Measurements from ENCODE around the gene CTXND1. TPM values are rescaled to one million over a fixed set of nuclear protein-coding genes. Genes with fewer than 3 reads are reported as not detected.
"Not testable (repeated sequence)": the region's sequence is repeated elsewhere in the genome, so short reads cannot be mapped to it uniquely, and the experiment has no call there.

CTXND1 gene
- total RNA-seq, 2 experiments from 2014 or later, result not detected

DNA sequence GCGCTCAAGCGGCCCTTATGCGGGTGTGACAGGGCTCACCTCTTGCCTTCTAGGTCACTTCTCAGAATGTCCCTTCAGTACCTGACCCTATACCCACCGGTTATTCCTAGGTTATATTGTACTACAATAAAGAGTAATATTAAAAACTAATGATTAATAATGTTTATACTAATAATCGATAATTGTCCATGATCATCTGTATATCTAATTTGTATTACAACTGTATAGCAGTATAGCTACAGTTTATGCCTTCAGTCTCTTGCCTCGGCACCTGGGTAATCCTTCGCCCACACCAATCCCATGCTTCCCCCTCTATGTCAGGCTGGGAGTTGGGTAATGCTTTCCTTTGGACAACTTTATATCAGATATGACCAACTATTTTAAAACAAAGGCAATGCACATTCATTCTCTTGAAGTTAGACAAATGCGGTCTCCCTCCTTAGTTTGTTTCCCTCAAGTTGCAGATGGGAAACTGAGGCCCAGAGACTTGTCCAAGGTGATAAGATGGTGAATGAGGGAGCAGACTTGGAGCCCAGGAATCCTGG lies 95.8 kb downstream of the CTXND1 start:
- intact Hi-C loops (cut with micrococcal nuclease; ENCODE audit: unreplicated experiment), result loop anchor here (10.0 kb wide), 1 partner anchor 261 kb away; the partner anchor contains the start of gene MTHFS
- Histone ChIP-seq H2AFZ (ENCODE audit: low read length) (no peak overlapping the region), H3K27ac (ENCODE audit: low read depth, low read length, poor library complexity, severe bottlenecking) (no peak overlapping the region), H3K4me2 (ENCODE audit: low read length) (no peak overlapping the region), H4K20me1 (ENCODE audit: insufficient read depth, low read length) (no peaks in the 10 kb centered on the region), H3K9me3 (ENCODE audit: low read length) (no peaks in the 10 kb centered on the region), H3K36me3 (ENCODE audit: insufficient read depth, low read length) (no peaks in the 10 kb centered on the region), H3K4me1 (ENCODE audit: insufficient read depth, low read length, poor library complexity, severe bottlenecking) (peaks cover 34% of the 10 kb centered on the region), H3K9me2 (ENCODE audit: insufficient read depth, low read length) (no peaks in the 10 kb centered on the region), H3K79me2 (ENCODE audit: insufficient read depth, low read depth, low read length) (no peaks in the 10 kb centered on the region), H3K4me3 (ENCODE audit: low read depth, low read length, poor library complexity, severe bottlenecking) (no peak overlapping the region)
- ChIA-PET CTCF (ENCODE audit: unreplicated experiment) (no interaction called here), POLR2A (interaction anchor here (0.5 kb wide), 1 partner anchor 941 kb away, joined by 5 read pairs; no protein-coding TSS in a partner anchor)
- DNase-seq (ENCODE audit: low spot score), result no peak
- TF ChIP-seq EZH2phosphoT487 (IDR thresholded peaks at IDR 0.05; ENCODE audit: borderline replicate concordance, low read depth, low read length), result no peak
- TF ChIP-seq, protein P1, sequence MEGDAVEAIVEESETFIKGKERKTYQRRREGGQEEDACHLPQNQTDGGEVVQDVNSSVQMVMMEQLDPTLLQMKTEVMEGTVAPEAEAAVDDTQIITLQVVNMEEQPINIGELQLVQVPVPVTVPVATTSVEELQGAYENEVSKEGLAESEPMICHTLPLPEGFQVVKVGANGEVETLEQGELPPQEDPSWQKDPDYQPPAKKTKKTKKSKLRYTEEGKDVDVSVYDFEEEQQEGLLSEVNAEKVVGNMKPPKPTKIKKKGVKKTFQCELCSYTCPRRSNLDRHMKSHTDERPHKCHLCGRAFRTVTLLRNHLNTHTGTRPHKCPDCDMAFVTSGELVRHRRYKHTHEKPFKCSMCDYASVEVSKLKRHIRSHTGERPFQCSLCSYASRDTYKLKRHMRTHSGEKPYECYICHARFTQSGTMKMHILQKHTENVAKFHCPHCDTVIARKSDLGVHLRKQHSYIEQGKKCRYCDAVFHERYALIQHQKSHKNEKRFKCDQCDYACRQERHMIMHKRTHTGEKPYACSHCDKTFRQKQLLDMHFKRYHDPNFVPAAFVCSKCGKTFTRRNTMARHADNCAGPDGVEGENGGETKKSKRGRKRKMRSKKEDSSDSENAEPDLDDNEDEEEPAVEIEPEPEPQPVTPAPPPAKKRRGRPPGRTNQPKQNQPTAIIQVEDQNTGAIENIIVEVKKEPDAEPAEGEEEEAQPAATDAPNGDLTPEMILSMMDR (conservative IDR thresholded peaks at IDR 0.05; ENCODE audit: low read length), result no peak
- no TSS peak for BruUV-seq (replicated peaks)

DNA sequence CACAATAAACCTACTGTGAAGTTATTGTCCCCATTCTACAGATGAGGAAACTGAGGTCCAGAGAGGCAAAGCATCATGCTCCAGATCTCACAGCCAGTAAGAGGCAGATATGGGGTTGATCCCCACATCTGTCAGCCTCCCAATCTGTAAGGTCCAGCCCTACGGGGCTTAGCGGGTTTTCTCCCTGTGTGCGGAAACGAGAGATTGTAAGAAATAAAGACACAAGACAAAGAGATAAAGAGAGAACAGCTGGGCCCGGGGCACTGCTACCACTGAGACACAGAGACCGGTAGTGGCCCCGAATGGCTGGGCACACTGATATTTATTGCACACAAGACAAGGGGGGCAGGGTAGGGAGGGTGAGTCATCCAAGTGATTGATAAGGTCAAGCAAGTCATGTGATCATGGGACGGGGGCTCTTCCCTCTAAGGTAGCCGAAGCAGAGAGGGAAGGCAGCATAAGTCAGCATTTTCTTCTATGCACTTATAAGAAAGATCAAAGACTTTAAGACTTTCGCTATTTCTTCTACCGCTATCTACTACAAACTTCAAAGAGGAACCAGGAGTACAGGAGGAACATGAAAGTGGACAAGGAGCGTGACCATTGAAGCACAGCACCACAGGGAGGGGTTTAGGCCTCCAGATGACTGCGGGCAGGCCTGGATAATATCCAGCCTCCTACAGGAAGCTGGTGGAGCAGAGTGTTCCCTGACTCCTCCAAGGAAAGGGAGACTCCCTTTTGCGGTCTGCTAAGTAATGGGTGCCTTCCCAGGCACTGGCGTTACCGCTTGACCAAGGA lies 96.4 kb downstream of the CTXND1 start:
- H3K9me2 ChIP-seq (ENCODE audit: insufficient read depth, low read length); H2AFZ ChIP-seq (ENCODE audit: low read length); POLR2A ChIA-PET; H3K27ac ChIP-seq (ENCODE audit: low read depth, low read length, poor library complexity, severe bottlenecking); H4K20me1 ChIP-seq (ENCODE audit: insufficient read depth, low read length); H3K79me2 ChIP-seq (ENCODE audit: insufficient read depth, low read depth, low read length); H3K4me2 ChIP-seq (ENCODE audit: low read length); H3K4me3 ChIP-seq (ENCODE audit: low read depth, low read length, poor library complexity, severe bottlenecking); BruUV-seq (replicated peaks); CTCF ChIA-PET (ENCODE audit: unreplicated experiment); DNase-seq (ENCODE audit: low spot score); H3K9me3 ChIP-seq (ENCODE audit: low read length); H3K36me3 ChIP-seq (ENCODE audit: insufficient read depth, low read length): not testable (repeated sequence)
- H3K4me1 ChIP-seq (ENCODE audit: insufficient read depth, low read length, poor library complexity, severe bottlenecking), result peaks cover 28% of the 10 kb centered on the region
- intact Hi-C loops (cut with micrococcal nuclease; ENCODE audit: unreplicated experiment), result loop anchor here (10.0 kb wide), 1 partner anchor 261 kb away; the partner anchor contains the start of gene MTHFS

DNA sequence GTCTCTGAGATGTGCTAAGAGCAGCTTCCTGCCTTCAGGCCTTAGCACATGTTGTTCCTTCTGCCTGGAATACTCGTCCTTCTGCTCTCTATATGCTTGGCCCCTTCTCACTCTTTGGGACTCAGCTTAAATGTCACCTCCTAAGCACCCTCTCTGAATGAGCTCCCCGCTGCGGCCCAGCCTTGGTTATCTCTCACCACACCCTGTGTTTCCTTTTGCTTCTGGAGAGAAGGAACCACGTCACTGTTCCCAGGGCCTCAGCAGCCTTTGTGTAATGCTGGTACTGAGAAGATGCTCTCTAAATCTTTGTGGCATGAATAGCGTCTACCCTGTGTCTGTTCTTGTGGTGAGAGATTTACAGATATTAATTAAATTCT lies 97.0 kb downstream of the CTXND1 start:
- no peaks in the 10 kb centered on the region for H3K9me3 ChIP-seq (ENCODE audit: low read length)
- ChIA-PET POLR2A (interaction anchor here (0.6 kb wide), 1 partner anchor 99 kb away, joined by 3 read pairs; no protein-coding TSS in a partner anchor), CTCF (ENCODE audit: unreplicated experiment) (no interaction called here)
- DNase-seq (ENCODE audit: low spot score), result no peak
- no peaks in the 10 kb centered on the region for H3K9me2 ChIP-seq (ENCODE audit: insufficient read depth, low read length)
- BruUV-seq (replicated peaks), result no TSS peak
- TF ChIP-seq EZH2phosphoT487 (IDR thresholded peaks at IDR 0.05; ENCODE audit: borderline replicate concordance, low read depth, low read length), result no peak
- TF ChIP-seq, protein P1 (conservative IDR thresholded peaks at IDR 0.05; ENCODE audit: low read length), result no peak
- H3K4me3 ChIP-seq (ENCODE audit: low read depth, low read length, poor library complexity, severe bottlenecking), result no peak overlapping the region
- intact Hi-C loops (cut with micrococcal nuclease; ENCODE audit: unreplicated experiment), result loop anchor here (10.0 kb wide), 1 partner anchor 260 kb away; the partner anchor contains the start of gene MTHFS
- no peak overlapping the region for H2AFZ ChIP-seq (ENCODE audit: low read length)
- H3K4me1 ChIP-seq (ENCODE audit: insufficient read depth, low read length, poor library complexity, severe bottlenecking), result peaks cover 22% of the 10 kb centered on the region
- no peak overlapping the region for H3K4me2 ChIP-seq (ENCODE audit: low read length)
- no peaks in the 10 kb centered on the region for H4K20me1 ChIP-seq (ENCODE audit: insufficient read depth, low read length)
- H3K36me3 ChIP-seq (ENCODE audit: insufficient read depth, low read length), result no peaks in the 10 kb centered on the region
- no peaks in the 10 kb centered on the region for H3K79me2 ChIP-seq (ENCODE audit: insufficient read depth, low read depth, low read length)
- H3K27ac ChIP-seq (ENCODE audit: low read depth, low read length, poor library complexity, severe bottlenecking), result no peak overlapping the region

Measured in OCI-LY7 (cell line).